ENCODE measurements around the gene ZDHHC14. TPM values are rescaled to one million over a fixed set of nuclear protein-coding genes. Genes with fewer than 3 reads are reported as not detected.

ZDHHC14 gene
- total RNA-seq, 1 experiment from 2014 or later = 1.7 TPM

DNA sequence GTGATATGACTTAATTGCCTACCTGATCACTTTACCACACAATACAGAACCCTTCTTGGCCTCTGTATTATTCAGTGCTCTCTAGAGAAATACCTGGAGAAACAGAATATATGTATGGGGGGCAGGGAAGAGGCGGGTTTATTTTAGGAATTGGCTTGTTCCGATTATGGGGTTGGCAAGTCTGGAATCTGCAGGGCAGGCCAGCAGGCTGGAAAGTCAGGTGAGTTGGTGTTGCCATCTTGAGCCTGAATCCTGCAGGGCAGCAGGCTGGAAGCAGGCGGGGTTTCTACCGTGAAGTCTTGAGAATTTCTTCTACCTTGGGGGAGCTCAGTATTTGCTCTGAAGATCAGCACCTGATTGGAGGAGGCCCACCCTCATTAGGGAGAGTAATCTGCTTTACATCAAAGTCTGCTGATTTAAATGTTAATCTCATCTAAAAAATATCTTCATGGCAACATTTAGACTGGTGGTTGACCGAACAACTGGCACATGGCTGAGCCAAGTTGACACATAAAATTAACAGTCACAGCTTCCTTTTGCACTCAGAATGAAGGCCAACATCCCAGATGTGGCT, 193.9 kb downstream of the ZDHHC14 start:
- H3K9ac ChIP-seq (ENCODE audit: extremely low read depth, insufficient read length, low read length) = no peak overlapping the region
- no peak overlapping the region for H2AFZ ChIP-seq (ENCODE audit: low read length)
- peaks cover 2% of the 10 kb centered on the region; the same call in 1 of the 2 replicates for H3K4me1 ChIP-seq (ENCODE audit: insufficient read depth, low read length)
- H3K36me3 Mint-ChIP-seq (ENCODE audit: insufficient read depth in 1 of 3, low read depth in 3 of 3) = peaks cover 0 to 6% (median 0%) of the 10 kb centered on the region in 3 experiments; a peak in 2 of 7 replicates
- H3K4me1 Mint-ChIP-seq = peaks cover 11 to 16% of the 10 kb centered on the region in 2 experiments
- H2AK5ac ChIP-seq (ENCODE audit: insufficient read length, low read length) = no peak overlapping the region
- no peak overlapping the region for H4K5ac ChIP-seq (ENCODE audit: insufficient read length, low read depth, low read length)
- no peak overlapping the region for H3K14ac ChIP-seq (ENCODE audit: insufficient read depth, low read length)
- TF ChIP-seq, protein P1, sequence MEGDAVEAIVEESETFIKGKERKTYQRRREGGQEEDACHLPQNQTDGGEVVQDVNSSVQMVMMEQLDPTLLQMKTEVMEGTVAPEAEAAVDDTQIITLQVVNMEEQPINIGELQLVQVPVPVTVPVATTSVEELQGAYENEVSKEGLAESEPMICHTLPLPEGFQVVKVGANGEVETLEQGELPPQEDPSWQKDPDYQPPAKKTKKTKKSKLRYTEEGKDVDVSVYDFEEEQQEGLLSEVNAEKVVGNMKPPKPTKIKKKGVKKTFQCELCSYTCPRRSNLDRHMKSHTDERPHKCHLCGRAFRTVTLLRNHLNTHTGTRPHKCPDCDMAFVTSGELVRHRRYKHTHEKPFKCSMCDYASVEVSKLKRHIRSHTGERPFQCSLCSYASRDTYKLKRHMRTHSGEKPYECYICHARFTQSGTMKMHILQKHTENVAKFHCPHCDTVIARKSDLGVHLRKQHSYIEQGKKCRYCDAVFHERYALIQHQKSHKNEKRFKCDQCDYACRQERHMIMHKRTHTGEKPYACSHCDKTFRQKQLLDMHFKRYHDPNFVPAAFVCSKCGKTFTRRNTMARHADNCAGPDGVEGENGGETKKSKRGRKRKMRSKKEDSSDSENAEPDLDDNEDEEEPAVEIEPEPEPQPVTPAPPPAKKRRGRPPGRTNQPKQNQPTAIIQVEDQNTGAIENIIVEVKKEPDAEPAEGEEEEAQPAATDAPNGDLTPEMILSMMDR (conservative IDR thresholded peaks at IDR 0.05) = no peak
- no peak overlapping the region for H3K4me3 Mint-ChIP-seq
- H3T11ph ChIP-seq (ENCODE audit: low read length) = no peak overlapping the region
- peaks cover 0 to 9% of the 10 kb centered on the region in 2 experiments; a peak in 1 of 5 replicates for H3K9me3 Mint-ChIP-seq
- no peak overlapping the region for H2BK20ac ChIP-seq (ENCODE audit: low read depth, low read length, poor library complexity, severe bottlenecking)
- no peak overlapping the region for H3K4me2 ChIP-seq (ENCODE audit: insufficient read depth, insufficient read length, low read length)
- no peak overlapping the region for H2BK12ac ChIP-seq (ENCODE audit: insufficient read length, low read depth, low read length)
- H3K27me3 Mint-ChIP-seq (ENCODE audit: low read depth) = no peaks in the 10 kb centered on the region; the same call in 1 of the 2 replicates
- no peaks in the 10 kb centered on the region for H4K20me1 ChIP-seq (ENCODE audit: control insufficient read depth, insufficient read depth, insufficient read length)
- H3K27me3 ChIP-seq (ENCODE audit: insufficient read depth, low read length) = no peaks in the 10 kb centered on the region
- H3K23me2 ChIP-seq (ENCODE audit: insufficient read length, low read depth, low read length, poor library complexity, severe bottlenecking) = no peaks in the 10 kb centered on the region
- no peaks in the 10 kb centered on the region for H3K79me1 ChIP-seq (ENCODE audit: insufficient read depth, low read depth, low read length, poor library complexity, severe bottlenecking)
- no peak overlapping the region for H2BK15ac ChIP-seq (ENCODE audit: low read depth, low read length)
- H3K9me3 ChIP-seq (ENCODE audit: control insufficient read depth, low read depth, low read length) = no peaks in the 10 kb centered on the region
- no peak overlapping the region for H3K4ac ChIP-seq (ENCODE audit: low read depth, low read length)
- no peak overlapping the region for H3K23ac ChIP-seq (ENCODE audit: insufficient read length, low read depth, low read length)
- H3K56ac ChIP-seq (ENCODE audit: insufficient read length, low read depth, low read length) = no peak overlapping the region
- H2BK120ac ChIP-seq (ENCODE audit: low read depth, low read length, poor library complexity, severe bottlenecking) = no peak overlapping the region
- no peaks in the 10 kb centered on the region for H3K79me2 ChIP-seq (ENCODE audit: insufficient read depth, low read length)
- no peak overlapping the region for H4K91ac ChIP-seq (ENCODE audit: insufficient read length, low read depth, low read length)
- no peak overlapping the region for H3K18ac ChIP-seq (ENCODE audit: insufficient read length, low read depth, low read length)
- no peak overlapping the region; a peak in 1 of 7 replicates for H3K27ac Mint-ChIP-seq
- no peak overlapping the region for H3K27ac ChIP-seq (ENCODE audit: insufficient read length, low read depth, low read length)
- no peak for DNase-seq
- H2BK5ac ChIP-seq (ENCODE audit: insufficient read length, low read length) = no peak overlapping the region
- WGBS (ENCODE audit: extremely low coverage, insufficient read length, low lambda C conversion rate) = no CpG with 5 or more reads among the region's 5 CpGs
- no peak overlapping the region for H4K8ac ChIP-seq (replicated peaks; ENCODE audit: insufficient read length, low read depth, low read length)

Measured in H9 (cell line).